LHCN-M2 (cell line): ENCODE measurements around the gene C9orf50. TPM values are rescaled to one million over a fixed set of nuclear protein-coding genes. Genes with fewer than 3 reads are reported as not detected.
"Not testable (repeated sequence)": the region's sequence is repeated elsewhere in the genome, so short reads cannot be mapped to it uniquely, and the experiment has no call there.

Experiments used
- DNase-seq: peaks from one replicate; pipeline ENCODE4 v3.0.0-alpha.2; 2012; ENCODE audit warnings: low read depth
- polyA plus RNA-seq: library from polyadenylated mRNA; unstranded; fragments of >200 nt; gene quantifications from one replicate; pipeline ENCODE4 v1.2.1, GENCODE V29; 2012; ENCODE audit warnings: missing spikeins
- total RNA-seq: library from RNA; depleted of rRNA; stranded (reverse); fragments of >200 nt; gene quantifications from 2 replicates; pipeline ENCODE4 v1.2.3, GENCODE V29; 2014; rRNA removed

Gene C9orf50, protein sequence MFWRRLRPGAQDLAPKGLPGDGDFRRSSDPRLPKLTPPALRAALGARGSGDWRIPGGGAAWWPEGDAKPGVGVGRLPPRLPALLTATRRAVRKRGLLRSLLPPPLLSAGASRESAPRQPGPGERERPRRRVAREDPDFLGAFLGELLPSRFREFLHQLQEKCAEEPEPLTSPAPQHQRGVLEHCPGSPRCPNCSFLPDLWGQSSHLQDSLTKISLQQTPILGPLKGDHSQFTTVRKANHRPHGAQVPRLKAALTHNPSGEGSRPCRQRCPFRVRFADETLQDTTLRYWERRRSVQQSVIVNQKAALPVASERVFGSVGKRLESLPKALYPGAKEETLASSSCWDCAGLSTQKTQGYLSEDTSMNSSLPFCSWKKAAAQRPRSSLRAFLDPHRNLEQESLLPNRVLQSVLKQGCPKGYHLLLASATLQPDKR
- not detected in 2 replicates for total RNA-seq
- 0.11 TPM for polyA plus RNA-seq

DNA sequence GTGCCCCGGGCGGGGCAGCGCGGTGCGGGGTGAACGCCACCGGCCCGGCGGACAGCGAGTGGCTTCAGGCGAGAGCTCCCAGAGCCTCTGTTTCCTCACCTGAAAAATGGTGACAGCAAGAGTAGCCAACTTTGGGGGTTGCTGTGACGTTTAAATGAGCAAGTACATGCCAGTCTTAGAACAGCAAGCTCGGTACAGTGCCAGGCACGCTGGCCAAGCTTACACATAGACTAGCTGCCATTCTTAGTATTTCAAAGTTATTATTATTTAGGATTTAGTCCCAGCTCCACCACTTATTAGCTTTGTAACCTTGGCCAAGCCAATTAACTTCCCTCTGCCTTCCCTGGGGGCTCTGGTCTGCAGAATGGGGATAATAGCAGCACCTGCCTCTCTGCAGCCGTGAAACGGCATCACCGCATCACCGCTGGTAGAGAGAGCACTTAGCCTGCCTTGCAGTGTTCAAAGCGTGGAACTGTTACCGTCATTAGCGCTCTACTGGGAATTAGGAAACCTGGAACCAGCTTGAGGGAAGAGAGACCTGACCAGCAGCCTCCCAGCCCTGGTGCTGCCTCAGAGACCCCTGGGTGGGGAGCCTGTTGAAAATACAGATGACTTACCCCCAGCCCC lies at the start of gene C9orf50:
Gene C9orf50, minus strand, starts transcription at position 433 of the 627 bp plus-strand sequence. CDS start 527 bp downstream, outside the sequence.
- no peak for DNase-seq

DNA sequence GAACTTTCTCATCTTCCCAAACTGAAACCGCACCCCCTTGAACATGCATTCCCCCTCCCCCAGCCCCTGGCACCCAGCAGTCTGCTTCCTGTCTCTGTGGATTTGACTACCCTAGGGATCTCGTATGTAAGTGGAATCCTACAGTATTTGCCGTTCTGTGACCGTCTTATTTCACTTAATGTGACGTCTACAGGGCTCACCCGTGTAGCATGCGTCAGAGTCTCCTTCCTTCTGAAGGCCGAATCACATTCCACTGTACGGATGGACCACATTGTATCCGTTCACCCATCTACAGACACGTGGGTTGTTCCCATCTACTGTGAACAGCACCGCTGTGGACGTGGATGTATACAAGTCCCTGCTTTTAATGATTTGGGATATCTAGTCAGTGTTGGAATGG lies 49.0 kb upstream of the C9orf50 start:
- no peak for DNase-seq

DNA sequence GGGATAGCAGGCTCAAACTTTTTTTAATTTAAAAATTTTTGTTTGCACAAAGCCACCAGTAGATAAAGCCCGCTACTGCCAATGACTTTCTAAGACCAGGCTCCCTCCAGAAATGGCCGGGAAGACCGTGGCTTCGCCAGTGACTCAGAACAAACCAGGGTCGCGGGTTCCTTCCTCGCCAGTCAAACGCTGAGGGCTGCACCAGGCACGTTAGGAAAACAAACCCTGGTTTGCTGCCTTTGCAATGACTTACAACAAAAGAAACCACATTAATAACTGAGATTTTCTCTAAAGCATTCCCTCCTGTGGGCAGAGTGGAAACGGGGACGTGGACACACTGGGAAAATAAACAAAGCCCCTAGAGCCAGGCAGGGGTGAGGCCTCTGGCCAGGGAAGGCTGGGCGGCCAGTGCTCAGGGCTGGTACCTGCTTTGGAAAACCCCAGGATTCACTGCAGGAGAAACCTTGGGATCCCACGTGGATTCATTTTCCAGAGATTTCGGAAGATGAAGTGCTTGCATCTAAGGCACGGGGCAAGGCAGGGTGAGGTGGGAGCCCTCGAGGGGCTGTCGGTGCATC lies 48.3 kb upstream of the C9orf50 start:
- peak; percentile 41 for DNase-seq

DNA sequence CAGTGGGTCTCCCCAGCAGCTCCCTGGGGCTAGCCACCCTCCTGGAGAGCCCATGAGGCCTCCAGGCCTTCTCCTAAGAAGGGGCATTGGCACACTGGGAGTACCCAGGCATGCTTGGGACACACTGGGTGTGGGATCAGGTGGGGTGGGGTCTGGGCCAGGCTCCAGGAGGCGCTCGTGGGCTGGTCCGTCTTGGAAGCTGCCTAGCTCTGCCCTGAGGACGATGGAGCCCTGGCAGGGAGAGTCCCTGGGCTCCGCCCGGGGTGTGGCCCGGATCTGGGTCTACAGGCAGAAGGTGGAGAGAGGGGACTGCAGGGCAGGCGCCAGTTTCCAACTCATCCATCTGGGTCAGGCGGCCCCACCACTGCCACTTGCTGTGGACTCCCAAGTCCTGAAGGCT lies 46.9 kb upstream of the C9orf50 start:
- no peak for DNase-seq

DNA sequence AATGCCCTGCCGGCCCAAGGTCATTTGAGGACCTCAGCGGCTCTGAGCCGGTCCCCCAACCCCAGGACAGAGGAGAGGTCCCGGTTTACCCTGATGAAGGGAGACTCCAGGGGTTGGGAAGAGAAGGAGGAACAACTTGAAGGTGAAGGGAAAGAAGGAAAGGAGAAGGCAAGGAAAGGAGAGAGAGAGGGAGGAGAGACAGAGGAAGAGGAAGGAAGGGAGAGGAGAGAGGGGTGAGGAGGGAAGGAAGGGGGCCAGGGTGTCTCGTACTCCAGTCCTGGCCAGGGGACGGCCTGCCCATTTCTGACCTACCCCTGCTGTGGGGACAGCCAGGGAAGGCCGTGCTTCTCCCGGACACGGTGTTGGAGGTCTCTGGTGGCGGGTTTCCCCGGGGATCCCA lies 46.5 kb upstream of the C9orf50 start:
- DNase-seq = no peak

DNA sequence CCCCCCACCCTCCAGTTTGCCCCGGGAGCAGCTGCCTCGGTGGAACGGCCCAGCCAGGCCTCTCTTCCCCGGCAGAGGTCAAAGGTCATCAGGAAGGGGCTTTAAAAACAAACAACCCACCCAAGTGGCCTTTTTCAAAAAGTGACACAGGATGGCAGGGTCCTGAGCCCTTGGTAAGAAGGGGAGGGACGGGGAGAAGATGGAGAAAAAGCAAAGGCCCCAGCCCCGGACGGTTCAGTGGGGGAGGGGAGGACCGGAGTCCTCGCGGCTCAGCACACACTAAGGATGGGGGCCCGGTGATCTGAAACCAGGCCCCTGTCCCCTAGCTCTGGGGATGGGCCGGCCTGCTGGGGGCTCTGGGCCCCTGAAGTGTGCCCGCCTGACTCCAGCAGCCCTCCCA lies 45.7 kb upstream of the C9orf50 start:
- no peak for DNase-seq

DNA sequence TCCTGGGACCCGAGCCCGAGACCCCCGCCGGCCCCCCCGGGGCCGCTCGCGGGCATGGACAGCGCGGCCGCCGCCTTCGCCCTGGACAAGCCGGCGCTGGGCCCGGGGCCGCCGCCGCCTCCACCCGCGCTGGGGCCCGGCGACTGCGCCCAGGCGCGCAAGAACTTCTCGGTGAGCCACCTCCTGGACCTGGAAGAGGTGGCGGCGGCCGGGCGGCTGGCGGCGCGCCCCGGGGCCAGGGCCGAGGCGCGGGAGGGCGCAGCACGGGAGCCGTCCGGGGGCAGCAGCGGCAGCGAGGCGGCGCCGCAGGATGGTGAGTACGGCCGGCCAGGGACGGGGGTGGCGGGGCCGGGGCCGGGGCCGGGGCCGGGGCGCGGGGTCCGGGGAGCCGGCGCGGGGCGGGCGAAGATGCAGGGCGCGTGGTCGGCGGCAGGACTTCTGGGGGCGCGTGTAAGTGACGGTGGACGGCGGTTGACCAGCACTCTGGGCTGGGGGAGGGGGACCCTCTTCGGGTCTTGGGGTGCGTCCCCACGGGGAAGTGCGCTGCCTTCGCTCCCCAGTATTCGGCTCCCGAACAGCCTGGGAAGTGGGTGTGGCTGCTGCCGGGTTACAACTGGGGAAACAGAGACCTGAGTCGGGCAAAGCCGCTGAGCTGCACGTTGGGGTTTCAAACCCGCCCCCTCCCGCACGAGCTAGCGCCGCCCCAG lies 45.1 kb upstream of the C9orf50 start:
- no peak for DNase-seq

DNA sequence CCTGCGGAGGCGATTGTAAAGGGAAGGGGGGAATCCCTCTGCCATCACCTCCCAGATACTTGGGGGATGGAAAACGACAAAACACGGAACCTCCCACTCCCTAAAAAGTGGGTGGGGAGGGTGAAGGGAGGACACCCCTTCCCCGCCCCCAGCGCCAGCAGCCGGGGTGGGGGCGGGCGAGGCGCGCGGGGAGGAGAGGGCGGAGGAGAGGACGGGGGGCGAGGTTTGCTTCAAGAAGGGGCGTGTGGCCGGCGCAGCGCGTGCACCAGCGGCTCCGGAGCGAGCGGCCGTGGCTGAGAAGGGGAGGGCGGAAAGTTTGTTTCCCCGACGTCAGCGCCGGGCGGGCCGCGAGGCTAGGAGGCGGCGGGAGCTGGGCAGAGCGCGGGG lies 44.5 kb upstream of the C9orf50 start, which contains the start of gene PRRX2:
Gene PRRX2, plus strand, starts transcription at position 259 of the 387 bp plus-strand sequence. CDS start 221 bp downstream, outside the sequence.
- no peak for DNase-seq

DNA sequence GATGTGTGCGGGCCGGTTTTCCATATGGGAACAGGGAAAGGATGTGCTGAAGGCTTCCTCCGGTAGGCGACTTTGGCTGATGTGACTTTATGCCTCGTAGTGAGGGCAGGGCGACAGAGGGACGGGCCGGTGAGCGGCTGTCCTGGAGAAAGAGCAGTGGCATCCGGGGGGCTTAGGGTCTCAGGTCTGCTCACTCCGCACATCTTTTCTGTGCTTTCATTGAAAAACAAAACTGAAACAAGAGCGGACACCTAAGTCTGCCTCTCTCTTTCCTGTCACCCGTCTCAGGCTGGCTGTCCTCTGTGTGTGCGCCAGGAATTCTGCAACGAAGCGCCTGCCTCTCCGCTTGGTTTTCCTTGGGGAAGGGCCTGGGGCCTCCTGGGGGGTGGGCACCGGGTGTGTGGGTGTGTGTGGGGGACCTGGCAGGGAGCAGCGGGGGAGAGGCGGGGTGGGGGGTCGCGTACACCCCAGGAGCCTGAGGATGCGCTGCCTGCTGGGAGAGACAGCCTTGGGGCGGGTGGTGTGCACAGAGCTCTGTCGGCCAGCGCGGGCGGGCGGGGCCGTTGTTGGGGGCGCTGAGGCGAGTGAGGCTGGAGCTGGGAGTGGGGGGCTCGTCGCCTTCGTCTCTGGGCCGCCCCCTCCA lies 44.0 kb upstream of the C9orf50 start:
- no peak for DNase-seq

DNA sequence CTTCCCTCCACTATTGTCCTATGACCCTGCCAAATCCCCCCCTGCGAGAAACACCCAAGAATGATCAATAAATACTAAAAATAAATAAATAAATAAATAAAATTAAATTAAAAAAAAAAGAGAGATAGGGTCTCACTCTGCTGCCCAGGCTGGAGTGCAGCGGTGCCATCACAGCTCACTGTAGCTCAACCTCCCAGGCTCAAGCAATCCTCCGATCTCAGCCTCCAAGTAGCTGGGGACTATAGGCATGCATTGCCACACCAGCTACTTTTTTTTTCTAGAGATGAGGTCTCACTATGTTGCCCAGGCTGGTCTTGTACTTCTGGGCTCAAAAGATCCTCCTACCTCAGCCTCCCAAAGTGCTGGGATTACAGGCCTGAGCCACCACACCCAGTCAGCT lies 41.3 kb upstream of the C9orf50 start:
- DNase-seq = not testable (repeated sequence)

DNA sequence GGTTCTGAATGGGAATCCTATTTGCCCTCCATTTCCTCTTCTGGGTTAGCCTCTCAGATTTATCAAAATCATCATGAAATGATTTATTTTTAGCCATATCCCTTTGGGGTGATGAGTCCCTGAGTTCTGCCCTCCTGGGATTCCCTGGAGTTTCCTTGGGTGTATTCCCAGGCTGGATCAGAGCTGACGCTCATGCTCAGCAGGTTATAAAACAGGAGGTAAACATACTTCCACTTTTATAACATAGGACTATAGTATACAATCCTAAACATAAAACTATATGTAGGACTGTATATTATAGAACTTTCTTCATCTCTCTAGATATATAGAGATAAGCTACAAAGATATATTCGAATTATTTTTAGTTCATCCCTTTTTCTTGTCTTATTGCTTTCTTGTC lies 40.1 kb upstream of the C9orf50 start:
- no peak for DNase-seq

DNA sequence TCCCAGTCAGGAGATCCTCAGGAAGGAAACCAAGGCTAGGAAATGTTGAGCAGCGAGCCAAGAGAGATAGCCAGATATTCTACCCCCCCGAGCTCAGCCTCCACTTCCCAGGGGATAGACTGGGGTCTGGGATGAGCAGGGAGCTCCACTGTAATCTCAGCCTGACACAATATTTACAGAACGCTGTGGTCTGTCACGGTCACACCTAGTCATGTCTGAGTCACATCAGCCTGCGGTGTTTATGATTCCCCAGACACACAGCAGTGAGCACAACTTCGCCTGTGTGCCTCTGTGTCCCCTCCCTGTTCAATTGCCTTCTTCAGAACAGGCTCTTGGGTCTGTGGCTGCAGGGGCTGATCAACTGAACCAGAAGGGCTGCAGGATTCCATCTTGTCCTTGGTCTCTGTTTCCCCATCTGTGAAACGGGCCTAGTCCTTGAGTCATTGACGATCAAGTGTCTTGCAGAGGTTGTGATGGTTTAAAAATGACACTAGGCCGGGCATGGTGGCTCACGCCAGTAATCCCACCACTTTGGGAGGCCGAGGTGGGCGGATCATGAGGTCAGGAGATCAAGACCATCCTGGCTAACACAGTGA lies 36.0 kb upstream of the C9orf50 start:
- DNase-seq = peak; percentile 73

DNA sequence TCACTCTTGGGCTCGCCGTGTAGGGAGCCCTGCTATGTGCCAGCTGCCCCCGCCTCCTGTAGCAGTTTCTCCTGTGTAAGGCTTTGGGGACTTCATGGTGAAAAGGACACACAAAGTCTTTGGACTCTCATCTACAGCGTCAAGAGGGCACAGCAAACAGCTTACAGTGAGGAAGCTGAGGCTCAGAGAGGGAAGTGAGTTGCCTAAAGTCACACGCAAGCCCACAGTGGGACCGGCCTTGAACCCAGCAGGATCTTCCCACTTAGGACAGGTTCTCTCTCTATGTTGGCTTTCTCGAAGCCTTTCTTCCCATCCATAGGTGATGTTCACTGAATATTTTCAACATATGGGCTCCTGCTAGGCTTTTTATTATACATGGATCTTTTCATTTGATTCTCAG lies 34.8 kb upstream of the C9orf50 start:
- DNase-seq = no peak

DNA sequence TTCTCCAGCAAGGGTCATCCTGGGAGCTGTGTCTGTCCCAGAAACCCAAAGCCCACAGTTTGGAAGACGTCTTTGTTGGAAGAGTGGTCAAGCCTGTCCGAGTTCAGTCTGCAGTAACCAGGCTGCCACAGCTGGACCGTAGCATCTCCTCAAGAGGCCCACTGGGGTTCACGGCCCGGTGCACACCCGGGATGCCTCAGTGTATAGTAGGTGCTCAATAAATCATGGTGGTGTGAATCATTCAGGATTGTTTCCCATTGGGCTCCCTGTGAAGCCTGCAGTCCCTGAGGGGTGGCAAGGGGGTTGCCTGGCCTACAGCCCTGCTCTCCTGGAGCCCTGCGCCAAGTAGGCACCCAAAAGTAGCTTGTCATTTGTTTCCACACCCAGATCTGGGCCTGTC lies 34.3 kb upstream of the C9orf50 start:
- no peak for DNase-seq

DNA sequence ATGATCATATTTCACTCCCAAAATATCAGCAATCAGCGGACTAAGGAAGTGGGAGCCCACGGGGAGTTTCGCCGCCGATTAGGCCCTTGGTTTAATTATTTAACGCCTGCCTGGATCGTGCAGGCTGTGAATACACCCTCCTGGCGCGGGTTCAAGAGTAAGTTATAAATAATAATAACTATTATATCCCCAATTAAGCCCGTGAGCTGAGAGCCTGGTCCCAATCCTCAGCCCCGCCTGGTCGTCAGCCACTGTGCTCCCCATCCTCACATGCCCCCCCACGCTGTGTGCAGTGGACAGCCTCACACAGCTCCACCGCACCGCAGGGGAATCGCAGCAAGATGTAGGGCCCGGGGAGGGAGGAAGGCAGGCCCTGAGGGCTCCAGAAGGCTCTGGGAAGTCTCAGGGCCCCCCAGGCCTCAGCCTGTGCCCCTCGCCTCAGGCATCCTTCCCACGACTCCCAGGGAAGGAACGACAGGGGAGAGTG lies 33.7 kb upstream of the C9orf50 start:
- no peak for DNase-seq

DNA sequence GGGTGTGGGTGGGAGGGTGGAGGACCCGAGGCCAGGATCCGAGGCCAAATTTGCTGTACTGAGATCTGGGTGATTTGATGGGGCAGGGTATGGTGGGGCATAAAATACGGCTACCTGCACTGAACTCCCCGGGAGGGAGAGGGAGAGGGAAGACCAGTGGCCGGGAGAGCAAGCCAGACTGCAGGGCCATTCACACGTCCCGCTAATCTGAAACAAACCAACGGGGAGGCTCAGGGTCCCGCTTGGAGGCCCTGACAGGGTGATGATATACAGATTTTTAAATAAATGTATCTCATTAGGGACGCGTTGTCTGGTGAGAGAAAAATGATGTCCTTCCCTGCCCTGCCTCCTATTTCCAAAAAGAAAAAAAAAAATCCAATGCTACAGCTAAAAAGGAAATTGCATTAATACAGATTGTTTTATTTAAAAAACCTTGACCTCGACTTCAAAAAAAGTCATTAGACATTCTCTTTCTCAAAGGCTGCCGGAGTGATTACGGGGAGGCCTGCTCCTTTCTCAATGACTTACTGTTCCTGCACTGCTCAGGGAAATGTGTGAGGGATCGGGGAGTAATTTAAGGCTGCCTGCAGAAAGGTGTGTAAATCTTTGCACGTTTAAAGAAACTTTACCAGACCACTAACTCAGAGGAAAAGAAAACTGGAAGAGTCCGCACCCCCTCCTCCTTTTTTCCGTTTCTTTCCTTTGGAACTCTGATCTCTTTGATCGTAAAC lies 33.1 kb upstream of the C9orf50 start:
- DNase-seq = no peak

DNA sequence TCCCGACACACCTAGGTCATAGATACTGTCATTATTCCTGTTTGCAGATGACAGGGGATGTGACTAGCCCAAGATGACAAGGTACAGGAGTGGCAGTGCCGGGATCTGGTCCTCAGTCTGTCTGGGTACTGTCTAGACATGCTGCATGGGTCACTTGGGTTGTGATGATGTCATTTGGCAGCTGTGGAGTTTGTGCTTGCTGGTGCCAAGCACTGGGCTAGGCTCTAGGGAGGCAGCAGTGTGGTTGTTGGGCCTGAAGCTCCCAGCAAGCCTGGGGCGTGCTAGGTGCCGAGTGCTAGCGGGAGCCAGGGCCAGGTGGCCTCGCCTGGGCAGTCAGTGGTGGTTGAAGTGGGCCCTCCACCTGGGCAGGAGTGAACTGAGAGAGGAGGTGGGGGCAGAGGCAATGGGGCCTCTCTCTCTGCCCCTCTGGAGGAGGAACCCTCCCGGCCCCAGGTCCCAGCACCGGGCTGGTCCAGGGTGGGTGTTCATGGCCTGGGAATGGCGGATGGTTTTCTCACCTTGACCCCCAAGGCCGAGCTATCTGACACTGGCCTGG lies 29.9 kb upstream of the C9orf50 start:
- DNase-seq = no peak

DNA sequence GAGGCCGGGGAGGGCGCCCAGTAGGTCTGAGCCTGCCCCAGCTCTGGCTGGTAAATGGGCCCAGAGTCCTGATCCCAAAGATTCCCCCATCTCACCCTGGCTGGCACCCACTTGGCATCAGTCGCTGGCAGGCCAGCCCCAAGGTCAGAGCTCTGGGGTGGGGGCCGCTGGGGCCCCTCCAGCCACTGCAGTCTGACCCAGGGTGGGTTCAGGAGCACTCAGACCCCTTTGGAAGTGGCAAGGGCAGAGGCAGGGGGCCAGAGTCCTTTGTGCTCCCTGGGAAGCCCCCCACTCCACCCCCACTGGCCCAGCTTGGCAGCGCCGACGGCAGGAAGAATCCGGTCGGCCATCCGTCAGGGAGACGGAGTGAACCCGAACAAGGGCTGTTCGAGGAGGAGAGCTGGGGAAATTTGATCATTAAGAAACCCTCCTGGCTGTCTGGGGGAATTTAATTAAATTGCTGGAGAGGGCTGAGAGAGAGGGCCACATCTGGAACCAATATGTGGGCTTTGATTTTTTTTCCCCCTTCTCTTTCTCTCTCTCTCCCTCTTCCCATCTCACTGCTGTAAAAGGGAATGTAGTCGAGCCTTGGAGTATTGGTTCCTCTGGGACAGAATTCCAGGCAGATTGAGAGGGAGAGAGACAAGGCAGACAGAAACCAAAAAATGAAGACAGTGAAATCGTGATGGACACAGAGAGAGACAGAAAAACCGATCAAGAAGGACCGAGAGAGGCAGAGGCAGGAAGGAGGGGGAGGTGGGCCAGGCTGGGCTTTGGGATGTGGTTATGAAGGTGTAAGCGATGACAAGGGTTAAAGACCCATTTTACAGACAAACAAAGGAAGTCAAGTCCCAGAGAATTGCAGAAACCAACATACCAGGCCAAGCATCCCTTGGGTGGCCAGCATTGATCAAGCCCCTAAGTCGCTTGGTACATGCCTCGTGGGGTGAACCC lies 29.1 kb upstream of the C9orf50 start:
- no peak for DNase-seq

DNA sequence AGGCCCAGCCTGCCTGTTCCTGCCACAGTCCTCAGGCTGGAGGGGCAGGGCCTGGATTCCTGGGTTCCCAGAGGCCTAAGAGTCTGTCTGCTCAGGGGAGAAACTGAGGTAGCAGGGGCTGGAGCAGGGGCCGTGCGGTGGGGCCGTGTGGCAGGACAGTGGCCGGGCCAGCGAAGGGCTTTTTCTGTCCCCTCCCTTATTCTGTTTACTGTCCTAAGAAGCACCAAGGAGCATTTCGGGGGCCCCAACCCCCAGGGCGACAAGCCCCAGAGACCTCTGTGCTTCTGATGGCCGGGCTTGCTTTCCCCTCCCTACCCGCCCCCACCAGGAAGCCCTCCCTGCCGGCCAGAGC lies 27.8 kb upstream of the C9orf50 start:
- no peak for DNase-seq
